GM10248 (cell line): Measurements from ENCODE around the gene PARVB.
"Not testable (repeated sequence)": the region's sequence is repeated elsewhere in the genome, so short reads cannot be mapped to it uniquely, and the experiment has no call there.

Experiments used
- CTCF ChIA-PET: fragments of 300-600 bp; sonication (Branson Sonifier 250); formaldehyde crosslinking; extraction: SDS; loops from one replicate; lab custom pipeline; 2021; ENCODE audit warnings: antibody characterized with exemption; lab: Yijun Ruan, JAX
- POLR2A ChIA-PET: fragments of 350-650 bp; sonication (Branson Sonifier 250); formaldehyde crosslinking; extraction: SDS; loops from one replicate; lab custom pipeline; 2020; ENCODE audit warnings: antibody characterized with exemption; lab: Yijun Ruan, JAX
- DNase-seq: peaks from one replicate; pipeline ENCODE4 v3.0.0; 2012; ENCODE audit errors: extremely low spot score
- TF ChIP-seq, protein P1 (sequence below): IDR thresholded peaks from 2 replicates; pipeline ENCODE4 v1.5.1; 2012; ENCODE audit warnings: mild to moderate bottlenecking, low read depth; ENCODE audit errors: extremely low read depth, missing control alignments, control extremely low read depth

PARVB gene

DNA sequence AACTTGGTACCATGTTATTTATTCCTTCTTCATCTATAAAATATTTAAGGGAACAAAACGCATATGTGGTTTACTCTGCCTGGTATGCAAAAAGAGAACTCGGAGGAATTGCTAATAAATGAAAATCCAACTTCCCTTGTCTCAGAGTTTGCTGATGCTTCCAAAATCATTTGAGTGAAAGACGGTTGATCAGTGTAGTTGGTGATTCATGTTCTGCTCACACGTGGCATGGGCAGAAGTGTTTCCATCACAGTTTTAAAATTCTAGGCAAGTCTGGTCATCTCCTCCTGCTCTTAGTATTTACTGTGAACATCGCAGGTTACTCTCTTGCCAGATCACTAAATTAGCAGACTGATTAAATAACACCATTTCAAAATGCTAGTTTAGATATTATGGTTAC, 11.9 kb upstream of the PARVB start:
- TF ChIP-seq, protein P1, sequence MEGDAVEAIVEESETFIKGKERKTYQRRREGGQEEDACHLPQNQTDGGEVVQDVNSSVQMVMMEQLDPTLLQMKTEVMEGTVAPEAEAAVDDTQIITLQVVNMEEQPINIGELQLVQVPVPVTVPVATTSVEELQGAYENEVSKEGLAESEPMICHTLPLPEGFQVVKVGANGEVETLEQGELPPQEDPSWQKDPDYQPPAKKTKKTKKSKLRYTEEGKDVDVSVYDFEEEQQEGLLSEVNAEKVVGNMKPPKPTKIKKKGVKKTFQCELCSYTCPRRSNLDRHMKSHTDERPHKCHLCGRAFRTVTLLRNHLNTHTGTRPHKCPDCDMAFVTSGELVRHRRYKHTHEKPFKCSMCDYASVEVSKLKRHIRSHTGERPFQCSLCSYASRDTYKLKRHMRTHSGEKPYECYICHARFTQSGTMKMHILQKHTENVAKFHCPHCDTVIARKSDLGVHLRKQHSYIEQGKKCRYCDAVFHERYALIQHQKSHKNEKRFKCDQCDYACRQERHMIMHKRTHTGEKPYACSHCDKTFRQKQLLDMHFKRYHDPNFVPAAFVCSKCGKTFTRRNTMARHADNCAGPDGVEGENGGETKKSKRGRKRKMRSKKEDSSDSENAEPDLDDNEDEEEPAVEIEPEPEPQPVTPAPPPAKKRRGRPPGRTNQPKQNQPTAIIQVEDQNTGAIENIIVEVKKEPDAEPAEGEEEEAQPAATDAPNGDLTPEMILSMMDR: no peak
- ChIA-PET CTCF (interaction anchor here (2.0 to 5.9 kb wide), 2 partner anchors 18 to 74 kb away, joined by 8 to 34 read pairs; no protein-coding TSS in a partner anchor), POLR2A (no interaction called here)
- no peak for DNase-seq

DNA sequence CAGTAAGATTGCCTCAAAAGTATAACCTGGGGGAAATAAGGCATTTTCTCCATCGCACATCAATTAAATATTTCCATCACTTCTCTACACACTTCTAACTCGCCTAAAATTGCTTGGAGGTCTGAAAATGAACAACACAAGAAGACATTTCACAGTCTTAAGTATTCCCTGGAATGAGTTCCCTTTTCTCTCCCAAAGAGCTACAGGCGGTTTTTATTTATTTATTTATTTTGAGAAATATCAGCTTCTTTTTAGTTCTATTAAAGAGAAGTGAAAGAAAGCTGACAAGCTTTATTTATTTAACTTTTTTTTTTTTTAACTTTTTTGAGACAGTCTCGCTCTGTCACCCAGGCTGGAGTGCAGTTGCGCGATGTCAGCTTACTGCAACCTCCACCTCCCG, 11.5 kb upstream of the PARVB start:
- TF ChIP-seq, protein P1: no peak
- POLR2A ChIA-PET: no interaction called here
- CTCF ChIA-PET: interaction anchor here (2.0 to 5.9 kb wide), 2 partner anchors 18 to 74 kb away, joined by 8 to 34 read pairs; no protein-coding TSS in a partner anchor
- DNase-seq: no peak

DNA sequence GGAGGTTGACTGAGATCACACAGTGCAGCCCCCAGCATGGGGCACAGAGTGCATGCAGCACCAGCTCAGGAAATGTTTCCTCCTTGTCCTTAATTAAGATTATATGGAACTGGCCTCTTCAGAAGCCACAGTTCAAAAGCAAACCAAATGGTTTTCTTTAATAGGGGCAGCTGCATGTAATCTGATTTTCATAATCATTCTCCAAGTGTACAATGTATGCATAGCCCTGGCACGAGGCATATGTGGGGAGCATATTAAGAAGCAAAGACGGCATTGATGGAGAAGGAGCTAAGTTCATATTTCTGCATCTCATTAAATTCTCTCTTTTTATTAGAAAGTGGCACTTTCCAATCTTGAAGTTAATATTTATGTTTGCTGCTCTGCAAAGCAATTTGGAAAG, 9.9 kb upstream of the PARVB start:
- CTCF ChIA-PET: interaction anchor here (1.2 to 5.9 kb wide), 3 partner anchors 20 to 72 kb away, joined by 3 to 34 read pairs (median 5); no protein-coding TSS in a partner anchor
- no peak for DNase-seq
- TF ChIP-seq, protein P1: no peak
- POLR2A ChIA-PET: no interaction called here

DNA sequence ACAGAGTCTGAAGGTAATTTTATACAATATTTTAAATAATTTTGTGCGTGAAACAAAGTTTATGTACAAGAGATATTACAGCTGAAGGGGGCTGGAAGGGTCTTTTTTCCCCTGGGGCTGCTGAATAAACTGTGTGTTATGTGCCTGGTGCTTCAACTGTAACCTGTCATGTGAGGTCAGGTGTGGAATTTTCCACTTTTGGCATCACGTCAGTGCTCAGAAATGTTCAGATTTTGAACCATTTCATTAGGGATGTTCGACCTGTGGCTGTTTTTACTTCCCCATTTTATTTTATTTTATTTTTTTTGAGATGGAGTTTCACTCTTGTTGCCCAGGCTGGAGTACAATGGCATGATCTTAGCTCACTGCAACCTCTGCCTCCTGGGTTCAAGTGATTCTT, 7.5 kb upstream of the PARVB start:
- ChIA-PET POLR2A (interaction anchor here (1.6 kb wide), 1 partner anchor 10 kb away, joined by 5 read pairs; no protein-coding TSS in a partner anchor), CTCF (interaction anchor here (1.6 to 5.9 kb wide), 2 partner anchors 22 to 70 kb away, joined by 5 to 34 read pairs; no protein-coding TSS in a partner anchor)
- not testable (repeated sequence) for DNase-seq

DNA sequence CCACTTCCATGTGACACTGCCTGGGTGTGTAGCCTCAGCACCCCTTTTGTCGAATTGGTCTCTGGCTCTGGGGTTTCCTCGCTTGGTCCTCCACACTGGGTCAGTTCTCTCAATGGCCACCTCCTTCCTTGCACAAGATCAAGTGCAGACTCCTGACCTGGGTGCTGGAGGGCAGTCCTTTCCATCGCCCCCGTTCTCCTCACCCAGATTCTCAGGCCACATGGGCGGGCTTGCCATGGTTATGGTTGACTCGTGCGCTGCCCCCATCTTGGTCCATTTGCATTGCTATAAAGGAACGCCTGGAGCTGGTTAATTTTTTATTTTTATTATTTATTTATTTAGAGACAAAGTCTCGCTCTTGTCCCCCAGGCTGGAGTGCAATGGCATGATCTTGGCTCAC, 5.5 kb upstream of the PARVB start:
- ChIA-PET POLR2A (no interaction called here), CTCF (interaction anchor here (0.6 to 2.7 kb wide), 2 partner anchors 25 to 67 kb away, joined by 3 to 10 read pairs; no protein-coding TSS in a partner anchor)
- TF ChIP-seq, protein P1: no peak
- DNase-seq: no peak

DNA sequence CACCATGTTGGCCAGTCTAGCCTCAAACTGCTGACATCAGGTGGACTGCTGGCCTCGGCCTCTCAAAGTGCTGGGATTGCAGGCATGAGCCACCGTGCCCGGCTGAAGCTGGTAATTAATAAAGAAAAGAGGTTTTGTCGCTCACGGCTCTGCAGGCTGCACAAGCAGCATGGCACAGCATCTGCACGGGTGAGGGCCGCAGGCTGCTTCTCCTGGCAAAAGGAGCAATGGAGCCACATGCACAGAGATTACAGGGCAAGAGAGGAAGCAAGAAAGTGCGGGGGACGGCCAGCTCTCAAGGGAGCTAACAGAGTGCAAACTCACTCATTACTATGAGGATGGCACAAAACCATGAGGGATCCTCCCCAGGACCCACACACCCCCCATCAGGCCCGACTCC, 4.7 kb upstream of the PARVB start:
- ChIA-PET CTCF (interaction anchor here (0.6 to 2.7 kb wide), 3 partner anchors 26 to 66 kb away, joined by 3 to 10 read pairs (median 3); no protein-coding TSS in a partner anchor), POLR2A (no interaction called here)
- TF ChIP-seq, protein P1: no peak
- DNase-seq: no peak

DNA sequence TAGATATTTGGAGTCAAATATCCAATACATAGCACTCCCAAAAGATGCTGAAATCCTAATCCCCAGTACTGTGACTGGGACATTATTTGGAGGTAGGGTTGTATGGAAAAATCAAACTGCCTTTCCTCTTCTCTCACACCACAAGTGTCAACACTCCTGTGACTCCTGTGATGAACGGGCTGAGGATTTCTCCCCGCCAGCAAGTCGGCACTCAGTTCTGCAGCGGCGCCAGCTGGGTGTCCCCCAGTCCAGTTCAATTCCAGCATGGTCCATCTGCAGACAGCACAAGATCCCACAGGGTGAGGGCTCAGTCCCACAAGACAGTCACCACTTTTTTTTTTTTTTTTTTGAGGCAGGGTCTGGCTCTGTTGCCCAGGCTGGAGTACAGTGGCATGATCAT, 4.3 kb upstream of the PARVB start:
- no peak for DNase-seq
- CTCF ChIA-PET: interaction anchor here (1.1 to 2.7 kb wide), 2 partner anchors 26 to 66 kb away, joined by 3 to 10 read pairs; no protein-coding TSS in a partner anchor
- TF ChIP-seq, protein P1: no peak
- POLR2A ChIA-PET: interaction anchor here (1.1 kb wide), 1 partner anchor 49 kb away, joined by 5 read pairs; no protein-coding TSS in a partner anchor
